IPS-NIHi7 (cell line): ENCODE measurements around the gene CAVIN4.

ENCODE experiments used
- DNase-seq: peaks from one replicate; pipeline ENCODE4 v3.0.0; 2012; ENCODE audit warnings: mixed read lengths; ENCODE audit errors: extremely low spot score

The CAVIN4 gene, protein sequence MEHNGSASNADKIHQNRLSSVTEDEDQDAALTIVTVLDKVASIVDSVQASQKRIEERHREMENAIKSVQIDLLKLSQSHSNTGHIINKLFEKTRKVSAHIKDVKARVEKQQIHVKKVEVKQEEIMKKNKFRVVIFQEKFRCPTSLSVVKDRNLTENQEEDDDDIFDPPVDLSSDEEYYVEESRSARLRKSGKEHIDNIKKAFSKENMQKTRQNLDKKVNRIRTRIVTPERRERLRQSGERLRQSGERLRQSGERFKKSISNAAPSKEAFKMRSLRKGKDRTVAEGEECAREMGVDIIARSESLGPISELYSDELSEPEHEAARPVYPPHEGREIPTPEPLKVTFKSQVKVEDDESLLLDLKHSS

DNA sequence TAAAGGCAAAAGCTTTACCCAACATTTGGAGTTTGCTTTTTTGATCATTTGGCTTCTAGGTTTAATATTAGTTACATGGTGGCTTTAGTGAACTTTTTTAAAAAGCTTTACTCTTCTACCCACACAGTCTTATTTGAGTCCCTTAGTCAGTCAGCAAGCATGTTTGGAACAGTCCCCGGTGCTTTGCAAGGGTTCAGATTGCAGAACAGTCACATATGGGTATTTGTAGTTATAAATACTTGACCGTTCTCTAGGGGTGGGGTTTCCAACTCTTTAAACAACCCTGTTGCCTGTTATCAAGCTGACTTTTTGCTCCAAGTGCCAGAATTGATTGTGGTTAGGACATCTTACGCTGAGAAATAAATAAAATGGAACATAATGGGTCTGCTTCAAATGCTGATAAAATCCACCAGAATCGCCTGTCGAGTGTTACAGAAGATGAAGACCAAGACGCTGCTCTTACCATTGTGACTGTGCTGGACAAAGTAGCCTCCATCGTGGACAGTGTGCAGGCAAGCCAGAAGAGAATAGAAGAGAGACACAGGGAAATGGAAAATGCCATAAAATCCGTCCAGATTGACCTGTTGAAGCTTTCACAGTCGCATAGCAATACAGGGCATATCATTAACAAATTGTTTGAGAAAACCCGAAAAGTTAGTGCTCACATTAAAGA is at the start of gene CAVIN4:
TSS of gene CAVIN4 (plus strand) at position 304 of the 673 bp plus-strand sequence. CDS start at position 369, 65 bp downstream.
- DNase-seq: no peak

DNA sequence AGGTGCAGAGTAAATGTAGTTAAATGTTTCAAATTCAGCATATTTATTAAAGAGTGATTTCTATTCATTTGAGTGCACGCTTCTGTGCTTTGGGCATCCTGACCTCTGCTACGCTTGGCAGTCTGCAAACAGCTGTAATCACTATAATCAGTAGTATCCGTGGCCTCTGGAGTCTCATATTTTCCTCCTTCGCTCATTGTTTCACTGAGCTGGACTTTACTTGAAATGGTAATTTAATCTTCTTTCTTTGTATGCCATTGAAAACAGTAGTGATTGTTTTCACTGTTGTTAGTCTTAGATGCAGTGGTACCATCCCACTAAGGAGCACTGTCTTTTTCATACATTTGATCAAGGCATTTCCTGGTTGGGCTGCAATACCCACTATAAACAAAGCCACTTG is 43.5 kb upstream of the CAVIN4 start:
- no peak for DNase-seq

DNA sequence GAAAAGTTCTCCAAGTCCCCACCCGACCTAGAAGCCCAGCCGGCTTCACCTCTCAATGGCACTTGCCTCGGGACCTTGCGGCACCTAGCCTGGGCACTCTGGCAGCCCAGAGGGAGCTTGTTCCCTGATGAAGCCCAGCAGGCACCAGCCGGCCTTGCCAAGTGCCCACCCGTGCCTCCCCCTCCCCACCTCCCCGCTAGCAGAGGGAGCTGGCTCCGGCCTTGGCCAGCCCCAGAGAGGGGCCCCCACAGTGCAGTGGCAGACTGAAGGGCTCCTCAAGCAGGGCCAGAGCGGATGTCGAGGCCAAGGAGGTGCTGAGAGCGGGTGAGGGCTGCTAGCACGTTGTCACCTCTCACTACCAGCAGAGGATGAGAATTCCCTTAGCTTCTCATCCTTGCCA is 37.6 kb upstream of the CAVIN4 start:
- no peak for DNase-seq

DNA sequence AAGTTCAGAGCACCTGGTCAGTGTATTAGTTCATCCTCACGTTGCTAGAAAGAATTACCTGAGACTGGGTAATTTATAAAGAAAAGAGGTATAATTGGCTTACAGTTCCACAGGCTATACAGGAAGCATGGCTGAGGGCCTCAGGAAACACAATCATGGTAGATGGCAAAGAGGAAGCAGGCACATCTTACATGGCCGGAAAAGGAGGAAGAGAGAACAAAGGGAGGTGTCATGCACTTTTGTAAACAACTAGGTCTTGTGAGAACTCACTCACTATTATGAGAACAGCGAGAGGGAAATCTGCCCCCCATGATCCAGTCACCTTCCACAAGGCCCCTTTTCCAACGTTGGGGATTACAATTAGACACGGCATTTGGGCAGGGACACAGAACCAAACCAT is 28.8 kb upstream of the CAVIN4 start:
- no peak for DNase-seq

DNA sequence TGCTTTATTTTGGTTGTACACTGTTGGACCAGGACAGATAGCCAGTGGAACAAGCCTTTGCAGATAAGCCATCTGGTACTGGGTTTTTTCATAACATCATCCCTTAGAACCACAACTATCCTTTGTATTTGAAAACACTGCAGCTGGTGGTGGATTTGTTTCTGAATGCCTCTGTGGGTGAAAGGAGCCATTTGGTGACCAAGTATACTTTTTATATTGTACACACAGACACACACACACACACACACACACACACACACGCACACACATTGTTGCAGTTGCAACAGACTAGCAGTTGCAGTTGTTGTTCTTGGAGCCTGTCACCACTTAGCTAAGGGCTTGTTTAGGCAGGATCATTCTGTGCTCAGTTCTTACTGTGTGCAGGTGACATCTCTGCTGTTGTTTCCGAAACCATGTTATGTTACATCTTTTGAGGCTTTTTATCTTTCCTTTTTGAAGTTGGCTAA is 22.9 kb upstream of the CAVIN4 start:
- no peak for DNase-seq

DNA sequence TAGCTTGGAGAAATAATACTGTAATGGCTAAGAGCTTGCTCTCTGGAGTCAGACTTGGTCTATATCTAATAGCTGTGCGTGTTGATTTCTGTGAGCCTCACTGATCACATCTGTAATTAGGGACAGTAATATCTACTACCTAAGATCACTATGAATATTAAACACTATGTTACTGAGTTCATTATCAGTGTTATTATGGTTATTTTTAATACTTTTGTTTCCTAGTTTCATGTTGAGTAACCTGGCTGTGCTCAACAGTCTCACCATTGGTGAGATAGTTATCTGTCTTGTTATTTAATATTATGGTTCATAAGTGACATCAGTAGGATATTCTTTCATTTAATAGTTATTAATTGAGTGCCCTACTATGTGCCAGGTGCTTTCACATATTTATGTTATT is 22.4 kb upstream of the CAVIN4 start:
- DNase-seq: no peak

DNA sequence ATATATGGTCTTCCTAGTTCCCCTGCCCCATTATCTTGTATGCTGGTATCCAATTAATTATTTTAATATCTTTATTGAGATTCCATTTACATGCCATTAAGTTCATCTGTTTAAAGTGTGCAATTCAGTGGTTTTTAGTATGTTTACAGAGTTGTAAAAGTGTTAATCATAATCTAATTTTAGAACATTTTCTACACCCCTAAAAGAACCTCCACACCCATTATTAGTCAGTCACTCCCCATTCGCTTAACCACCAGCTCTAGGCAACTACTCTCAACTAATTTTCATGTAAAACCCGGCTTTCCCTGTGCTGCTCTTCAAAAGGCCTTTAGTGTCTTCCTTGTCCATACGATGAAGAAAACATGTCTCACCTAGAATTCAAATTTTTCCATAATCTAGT is 20.8 kb upstream of the CAVIN4 start:
- no peak for DNase-seq

DNA sequence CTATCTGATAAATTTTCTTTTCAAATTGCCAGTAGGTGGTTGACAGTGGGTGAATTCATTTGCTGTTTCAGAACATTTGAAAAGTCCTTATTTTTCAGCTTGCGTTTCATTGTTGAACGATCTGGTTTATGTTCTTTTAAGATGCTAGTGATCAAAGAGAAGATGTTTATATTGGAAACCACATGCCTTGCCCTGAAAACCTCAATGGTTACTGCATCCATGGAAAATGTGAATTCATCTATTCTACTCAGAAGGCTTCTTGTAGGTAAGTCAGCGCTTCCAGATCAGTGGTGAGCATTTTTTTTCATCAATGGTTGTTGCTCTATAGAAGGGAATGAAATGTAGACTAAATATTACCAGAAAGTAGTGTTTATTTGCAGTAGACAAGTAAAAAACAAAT is 16.6 kb upstream of the CAVIN4 start:
- no peak for DNase-seq

DNA sequence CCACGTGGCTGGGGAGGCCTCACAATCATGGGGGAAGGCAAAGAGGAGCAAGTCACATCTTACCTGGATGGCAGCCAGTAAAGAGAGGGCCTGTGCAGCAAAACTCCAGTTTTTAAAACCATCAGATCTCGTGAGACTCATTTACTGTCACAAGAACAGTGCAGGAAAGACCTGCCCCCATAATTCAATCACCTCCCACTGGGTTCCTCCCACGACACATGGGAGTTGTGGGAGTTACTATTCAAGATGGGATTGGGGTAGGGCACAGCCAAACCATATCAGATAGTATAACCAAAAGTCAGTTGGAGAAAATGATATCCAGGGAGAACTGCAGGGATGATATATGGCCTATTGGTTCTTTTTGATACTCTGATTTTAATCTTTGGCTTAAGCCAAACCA is 10.0 kb upstream of the CAVIN4 start:
- DNase-seq: no peak

DNA sequence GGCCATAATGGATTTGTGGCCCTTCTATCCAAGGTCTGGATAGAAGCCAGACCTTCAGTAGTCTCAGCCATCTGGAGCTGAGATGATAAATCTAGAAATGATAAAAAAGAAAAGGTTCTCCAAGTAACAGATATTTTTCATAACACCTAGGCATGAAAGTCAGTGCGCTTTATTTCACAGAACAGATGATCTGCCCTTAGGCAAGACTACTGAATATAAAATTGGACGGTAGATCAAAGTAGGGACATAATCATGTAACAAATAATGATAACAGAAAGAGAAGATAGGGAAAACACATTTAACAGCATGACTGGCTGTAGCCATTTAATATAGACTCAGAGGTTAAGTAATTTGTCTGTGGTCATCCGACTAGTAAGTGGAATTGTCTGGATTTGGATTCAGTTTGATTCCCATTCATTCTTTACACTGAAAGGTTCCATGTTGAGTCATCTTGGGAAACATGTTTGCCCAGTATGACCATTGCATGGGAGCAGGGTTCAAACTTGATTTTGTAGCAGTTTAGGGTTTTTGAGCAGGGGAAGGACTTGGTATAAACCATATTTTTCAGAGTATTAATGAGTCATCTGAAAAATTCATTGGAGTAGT is 4.1 kb upstream of the CAVIN4 start:
- no peak for DNase-seq

DNA sequence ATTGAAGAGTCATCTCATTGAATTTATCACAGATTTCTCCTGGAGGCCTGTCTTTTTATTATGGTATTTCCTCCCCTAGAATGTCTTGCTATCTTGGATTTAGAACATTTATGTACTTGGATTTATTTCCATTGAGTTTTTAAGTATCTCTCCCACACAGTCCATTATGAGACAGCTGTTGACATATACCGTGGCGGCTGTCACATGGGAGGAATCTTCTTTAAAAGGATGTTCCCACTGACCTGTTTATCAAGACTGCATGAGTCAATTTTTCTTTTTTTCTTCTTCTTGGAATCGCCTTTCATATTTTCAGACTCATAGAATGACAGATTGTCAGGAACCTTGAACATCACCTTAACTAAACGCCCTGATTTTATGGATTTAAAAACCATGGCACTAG is 2.9 kb upstream of the CAVIN4 start:
- no peak for DNase-seq

DNA sequence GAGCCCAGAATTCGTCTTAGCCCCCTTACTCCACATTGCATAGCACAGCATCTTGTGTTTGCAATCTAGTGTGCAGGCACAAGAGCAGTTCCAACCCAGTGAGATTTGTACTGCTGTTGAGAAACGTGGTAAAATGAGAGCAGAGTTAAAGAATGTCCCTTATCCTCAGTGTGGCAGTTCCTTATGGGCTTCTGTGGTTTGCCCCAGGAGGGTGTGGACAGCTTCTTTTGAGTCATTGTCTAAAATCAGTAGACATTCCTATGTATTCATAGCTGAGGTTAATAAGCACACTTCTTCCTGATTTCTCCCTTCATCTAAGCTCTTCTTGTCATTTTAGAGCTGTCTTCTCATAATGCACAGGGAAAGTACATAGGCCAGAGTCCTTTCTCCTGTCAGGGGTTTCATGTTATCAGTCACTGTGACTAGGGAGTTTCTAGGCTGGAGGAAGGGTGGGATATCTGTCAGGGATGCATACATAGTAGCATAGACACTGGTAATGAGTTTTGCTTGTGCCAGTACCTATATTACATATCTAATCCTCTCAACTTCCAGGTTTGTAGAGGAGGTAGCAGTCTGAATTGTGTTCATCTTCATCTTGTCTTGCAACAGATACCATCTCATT is 2.0 kb upstream of the CAVIN4 start:
- no peak for DNase-seq

DNA sequence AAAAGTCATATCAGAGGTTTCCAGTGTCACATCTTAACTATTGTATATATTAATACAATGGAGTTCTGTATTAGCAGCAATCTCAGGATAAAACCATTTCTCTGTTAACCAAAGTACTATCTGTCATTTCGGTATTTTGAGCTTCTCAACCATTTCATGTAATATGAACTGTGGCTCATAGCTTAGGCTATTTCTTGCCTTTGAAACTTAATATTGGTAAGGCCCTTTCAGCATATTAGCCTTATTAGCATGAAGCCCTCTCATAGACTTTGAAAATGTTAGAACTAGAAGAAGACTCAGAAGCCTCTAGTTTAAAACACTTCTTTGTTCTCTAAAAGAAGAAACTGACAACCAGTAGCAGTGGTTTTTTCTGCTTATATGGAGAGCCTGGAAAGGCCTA is 731 bp downstream of the CAVIN4 start:
- DNase-seq: no peak

DNA sequence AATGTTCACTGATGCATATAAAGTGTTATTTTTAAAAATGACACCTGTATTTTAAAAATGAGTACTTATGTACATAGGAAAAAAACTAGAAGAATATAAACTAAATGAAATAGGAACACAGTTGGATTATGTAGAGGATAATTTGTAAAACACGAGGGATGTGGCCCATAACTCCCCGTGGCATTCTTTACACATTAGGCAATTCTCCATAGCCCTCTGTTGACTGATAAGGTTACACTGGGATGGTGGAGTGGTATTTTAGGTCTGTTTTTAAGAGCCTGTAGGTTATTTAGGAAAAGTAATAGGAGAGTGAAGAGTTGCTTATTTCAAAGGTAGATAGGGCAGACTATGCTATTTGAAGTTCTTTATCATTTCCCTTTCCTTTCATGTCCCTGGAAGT is 1.8 kb downstream of the CAVIN4 start:
- no peak for DNase-seq

DNA sequence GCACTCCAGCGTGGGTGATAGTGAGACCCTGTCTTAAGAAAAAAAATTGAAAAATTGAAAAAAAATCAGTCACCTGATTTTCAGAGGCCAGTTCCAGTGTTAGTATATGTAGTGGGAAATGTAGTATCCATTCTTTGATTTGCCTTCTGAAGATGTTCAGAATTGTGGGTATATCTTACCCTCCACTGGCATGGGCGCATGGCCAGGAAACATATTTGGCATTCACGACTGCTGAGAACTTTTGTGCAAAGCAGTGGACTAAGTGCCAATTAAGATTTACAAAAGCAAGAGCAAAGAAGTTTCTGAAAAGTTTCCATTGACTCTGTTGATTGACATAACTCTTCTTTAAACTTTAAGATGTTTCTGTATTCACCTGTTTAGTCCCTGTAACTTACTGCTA is 2.4 kb downstream of the CAVIN4 start:
- DNase-seq: no peak

DNA sequence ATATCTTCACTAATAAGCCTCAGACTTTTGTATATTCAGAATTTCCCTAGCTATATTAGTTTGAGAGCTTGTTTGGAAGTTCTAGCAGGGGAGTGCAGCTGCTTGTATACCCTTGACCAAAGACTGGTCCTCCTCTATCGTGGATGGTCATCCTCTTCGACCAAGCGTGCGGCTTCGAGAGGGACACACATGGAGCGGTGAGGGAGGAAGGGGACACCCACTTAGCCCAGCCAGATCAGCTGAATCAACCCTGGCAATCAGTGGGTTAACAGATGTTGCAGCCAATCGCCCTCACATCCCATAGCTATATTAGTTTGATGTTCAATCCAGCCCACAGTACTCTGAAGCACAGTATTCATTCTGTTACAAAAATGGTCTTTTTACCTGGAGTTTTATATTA is 3.2 kb downstream of the CAVIN4 start:
- DNase-seq: no peak

DNA sequence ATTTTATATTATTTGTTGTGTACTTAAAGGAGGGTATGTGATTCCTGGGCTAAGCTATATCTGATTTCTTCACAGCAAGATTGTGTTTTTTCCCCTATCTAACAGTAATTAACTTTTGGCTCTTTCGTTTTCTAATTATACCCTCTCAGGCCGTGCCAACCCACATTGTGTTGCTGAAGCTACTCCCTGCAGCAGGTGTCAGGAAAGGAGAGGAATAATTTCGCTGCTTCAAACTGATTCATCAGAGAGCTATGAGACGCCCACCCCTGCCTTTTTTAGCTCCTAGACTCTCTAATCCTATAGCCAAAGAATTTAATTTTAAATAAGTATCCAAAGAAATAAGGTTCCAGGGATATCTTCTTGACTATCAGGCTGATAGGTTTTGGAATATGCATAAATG is 3.8 kb downstream of the CAVIN4 start:
- no peak for DNase-seq

DNA sequence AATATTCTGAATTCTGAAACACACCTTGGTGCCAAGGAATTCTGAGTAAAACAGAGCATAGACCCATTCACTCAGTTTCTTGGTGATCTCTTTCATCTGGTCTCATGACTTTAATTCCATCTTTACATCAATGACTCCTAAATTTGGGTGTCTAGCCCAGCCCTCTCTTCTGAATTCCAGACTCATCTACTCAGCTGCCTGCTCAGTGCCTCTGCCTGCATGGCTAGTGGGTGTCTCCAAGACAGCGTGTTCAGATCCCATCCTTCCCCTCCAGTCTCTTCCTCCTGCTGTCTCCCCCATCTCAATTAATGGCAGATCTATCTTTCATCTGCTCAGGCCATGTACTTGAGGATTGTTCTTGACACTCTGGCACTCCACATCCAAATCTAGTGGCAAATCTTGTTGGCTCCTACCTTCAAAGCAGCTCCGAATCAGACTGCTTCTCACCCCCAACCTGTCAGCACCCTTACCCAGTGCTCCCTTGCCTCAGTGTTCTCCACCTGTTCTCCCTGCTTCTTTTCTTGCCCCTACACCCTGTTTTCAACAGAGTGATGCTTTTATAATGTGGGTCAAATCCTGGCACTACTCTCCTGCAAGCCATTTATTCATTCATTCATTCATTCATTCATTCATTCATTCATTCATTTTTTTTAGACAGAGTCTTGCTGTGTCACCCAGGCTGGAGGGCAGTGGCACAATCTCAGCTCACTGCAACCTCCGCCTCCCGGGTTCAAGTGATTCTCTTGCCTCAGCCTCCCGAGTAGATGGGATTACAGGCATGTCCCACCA is 5.3 kb downstream of the CAVIN4 start:
- no peak for DNase-seq

DNA sequence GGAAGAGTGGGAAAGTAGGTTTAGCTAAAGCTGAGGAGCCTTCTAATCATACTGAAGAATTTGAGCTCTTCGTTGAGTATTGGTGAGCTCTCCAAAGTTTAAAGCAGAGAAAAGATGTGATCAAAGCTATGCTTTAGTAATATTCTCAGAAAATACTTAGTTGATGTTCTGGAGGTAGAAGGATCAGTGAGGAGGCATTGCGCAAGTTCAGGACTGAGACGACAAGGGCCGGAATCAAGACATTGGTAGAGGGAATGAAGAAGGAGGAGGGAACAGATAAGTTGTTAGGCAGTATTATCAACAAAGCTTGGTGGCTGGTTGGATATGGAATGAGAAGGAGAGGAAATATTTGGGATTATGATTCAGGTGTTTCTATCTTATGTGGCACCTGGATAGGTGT is 7.1 kb downstream of the CAVIN4 start:
- no peak for DNase-seq

DNA sequence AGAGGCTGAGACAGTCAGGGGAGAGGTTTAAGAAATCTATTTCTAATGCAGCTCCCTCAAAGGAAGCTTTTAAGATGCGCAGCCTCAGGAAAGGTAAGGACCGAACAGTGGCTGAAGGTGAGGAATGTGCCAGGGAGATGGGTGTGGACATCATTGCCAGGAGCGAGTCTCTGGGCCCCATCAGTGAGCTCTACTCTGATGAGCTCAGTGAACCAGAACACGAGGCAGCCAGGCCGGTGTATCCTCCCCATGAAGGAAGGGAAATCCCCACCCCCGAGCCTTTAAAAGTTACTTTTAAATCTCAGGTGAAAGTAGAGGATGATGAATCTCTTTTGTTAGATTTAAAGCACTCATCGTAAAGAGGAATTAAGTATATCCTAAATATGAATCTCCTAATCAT is 8.2 kb downstream of the CAVIN4 start:
- no peak for DNase-seq

DNA sequence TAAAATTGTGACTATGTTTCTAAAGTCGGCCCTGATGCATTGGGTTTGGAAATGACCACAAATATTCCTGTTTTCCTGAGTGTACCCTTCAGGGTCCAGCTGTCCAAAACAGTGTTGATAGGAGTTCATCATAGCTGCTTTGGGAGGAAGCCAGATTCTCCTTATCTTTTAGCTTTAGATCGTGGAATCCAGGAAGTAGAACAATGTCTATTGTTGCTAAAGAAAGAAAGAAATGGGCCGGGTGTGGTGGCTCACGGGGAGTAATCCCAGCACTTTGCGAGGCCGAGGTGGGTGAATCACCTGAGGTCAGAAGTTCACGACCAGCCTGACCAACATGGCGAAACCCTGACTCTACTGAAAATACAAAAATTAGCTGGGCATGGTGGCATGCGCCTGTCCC is 9.5 kb downstream of the CAVIN4 start:
- no peak for DNase-seq

DNA sequence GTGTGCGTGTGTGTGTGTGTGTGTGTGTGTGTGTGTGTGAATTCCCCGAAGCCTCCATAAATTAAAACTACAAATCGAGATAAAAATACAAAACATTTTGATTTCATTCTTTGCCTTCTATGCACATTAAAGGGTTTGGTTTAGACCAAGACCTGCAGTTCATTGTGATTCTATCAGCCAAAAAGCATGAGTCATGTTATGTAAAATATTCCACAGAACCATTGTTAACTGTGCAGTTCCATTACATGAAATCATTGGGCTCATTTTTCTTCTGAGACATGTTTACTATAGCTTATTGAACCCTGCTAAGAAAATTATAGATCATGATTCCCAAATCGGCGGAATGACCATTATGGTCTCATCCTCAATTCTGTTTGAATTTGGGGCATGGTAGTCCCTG is 11.7 kb downstream of the CAVIN4 start:
- no peak for DNase-seq
